ENCODE data around the gene TSSK3.

TSSK3 gene

GRCh38 chr1:32400876-32401631, 38.7 kb downstream of the TSSK3 start:
- peak; percentile 37 for DNase-seq (ENCODE audit: low spot score)

DNA sequence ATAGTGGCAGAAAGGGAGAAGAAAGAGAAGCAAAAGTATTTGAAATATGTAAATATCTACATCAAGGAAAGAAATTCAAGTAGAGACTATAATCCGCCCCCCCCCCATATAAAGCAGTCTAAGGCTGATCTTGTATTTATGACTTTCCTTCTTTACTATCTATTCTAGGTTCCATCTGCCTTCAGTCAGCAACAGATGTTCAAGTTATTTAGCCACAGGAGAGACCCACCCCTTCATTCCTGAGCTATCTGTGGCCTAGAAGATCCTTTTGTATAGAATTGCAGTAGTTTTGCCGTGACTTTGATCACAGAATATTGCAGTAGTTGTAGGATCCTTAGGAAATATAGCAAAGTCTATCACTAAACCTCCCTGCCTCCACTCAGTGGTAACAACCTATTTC, 42.6 kb downstream of the TSSK3 start:
- DNase-seq (ENCODE audit: low spot score): no peak

DNA sequence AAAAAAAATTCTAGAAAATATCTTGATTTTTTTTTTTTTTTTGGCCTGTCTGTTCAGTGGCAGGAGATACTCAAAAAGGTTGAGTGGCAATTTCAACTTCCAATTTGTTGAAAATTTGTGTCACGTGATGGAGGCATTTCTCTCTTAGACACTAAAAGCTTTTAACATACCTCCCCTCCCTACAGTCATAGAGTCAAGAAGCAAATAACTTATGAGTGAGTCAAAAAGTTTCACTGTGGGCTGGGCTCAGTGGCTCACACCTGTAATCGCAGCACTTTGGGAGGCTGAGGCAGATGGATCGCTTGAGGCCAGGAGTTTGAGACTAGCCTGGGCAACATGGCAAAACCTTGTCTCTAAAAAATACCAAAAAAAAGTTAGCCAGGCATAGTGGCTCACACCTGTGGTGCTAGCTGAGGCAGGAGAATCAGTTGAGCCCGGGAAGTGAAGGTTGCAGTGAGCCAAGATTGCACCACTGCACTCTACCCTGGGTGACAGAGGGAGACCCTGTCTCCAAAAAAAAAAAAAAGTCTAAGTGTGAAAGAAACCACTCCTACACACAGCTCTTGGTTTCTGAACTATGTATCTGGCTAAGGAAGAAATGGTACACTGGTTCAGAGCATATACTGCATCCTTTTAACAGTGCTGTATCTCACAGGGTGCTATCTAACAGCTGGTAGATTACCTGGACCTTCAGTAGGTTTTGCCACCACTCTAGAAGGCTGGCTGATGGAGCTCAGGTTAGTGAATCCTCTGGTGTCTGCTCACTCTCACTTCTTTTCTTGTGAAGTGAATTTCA, 43.5 kb downstream of the TSSK3 start:
- DNase-seq (ENCODE audit: low spot score): no peak

- DNase-seq (ENCODE audit: low spot score): no peak
Measured at GRCh38 chr1:32406629-32407111, 44.3 kb downstream of the TSSK3 start.

DNA sequence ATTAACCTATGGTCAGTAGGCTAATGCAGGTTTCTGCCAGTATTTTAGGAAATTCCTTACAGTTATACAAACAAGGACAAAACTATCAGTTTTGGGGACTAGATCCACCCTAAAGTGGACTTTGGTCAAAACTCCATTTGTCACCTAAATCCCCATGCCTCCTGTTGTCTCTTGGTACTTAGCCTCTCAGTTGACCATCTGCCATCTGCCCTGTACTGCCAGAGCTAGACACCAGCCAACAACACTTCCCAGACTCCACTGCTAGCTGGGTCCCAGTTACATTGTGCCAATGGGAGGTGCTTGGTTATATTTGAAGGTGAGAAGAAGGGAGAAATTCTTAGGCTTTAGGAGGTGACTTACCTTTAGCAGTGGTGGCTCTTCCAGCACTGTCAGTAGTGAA, 48.9 kb downstream of the TSSK3 start:
- no peak for DNase-seq (ENCODE audit: low spot score)

- DNase-seq (ENCODE audit: low spot score): peak; percentile 83
Measured at GRCh38 chr1:32413507-32414185, 51.3 kb downstream of the TSSK3 start.
